Stimulated activated CD4-positive, alpha-beta T cell treated with anti-CD3 and anti-CD28 coated beads, Interleukin-4, amount 100 ng/mL, for 48 hours (primary cell): Measurements from ENCODE around the gene VPS41.
"Not testable (repeated sequence)": the region's sequence is repeated elsewhere in the genome, so short reads cannot be mapped to it uniquely, and the experiment has no call there.

ENCODE experiments used
- DNase-seq, 2 donors: peaks; one replicate each; pipeline ENCODE4 v3.0.0-alpha.2; 2020; ENCODE audit warnings: low read depth in 2 of 2

VPS41 gene

DNA sequence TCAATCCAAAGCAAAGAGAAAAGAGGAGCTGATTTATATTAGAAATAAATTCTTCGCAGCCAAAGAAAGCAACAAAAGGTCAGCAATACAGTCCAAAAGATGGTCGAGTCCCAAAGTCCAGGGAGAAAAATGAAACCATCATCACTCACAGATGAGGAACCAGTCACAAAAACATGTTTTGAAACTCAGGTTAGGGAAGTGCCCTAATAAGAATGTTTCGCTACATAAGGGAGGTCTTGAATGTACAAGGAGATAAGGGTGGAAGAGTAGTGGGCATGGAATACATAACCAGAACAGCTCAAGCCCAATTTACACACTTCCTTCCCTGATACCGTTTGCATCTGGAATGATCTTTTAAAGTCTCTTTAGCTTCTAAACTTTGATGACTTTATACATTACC lies 53.6 kb downstream of the VPS41 start:
- no peak for DNase-seq

DNA sequence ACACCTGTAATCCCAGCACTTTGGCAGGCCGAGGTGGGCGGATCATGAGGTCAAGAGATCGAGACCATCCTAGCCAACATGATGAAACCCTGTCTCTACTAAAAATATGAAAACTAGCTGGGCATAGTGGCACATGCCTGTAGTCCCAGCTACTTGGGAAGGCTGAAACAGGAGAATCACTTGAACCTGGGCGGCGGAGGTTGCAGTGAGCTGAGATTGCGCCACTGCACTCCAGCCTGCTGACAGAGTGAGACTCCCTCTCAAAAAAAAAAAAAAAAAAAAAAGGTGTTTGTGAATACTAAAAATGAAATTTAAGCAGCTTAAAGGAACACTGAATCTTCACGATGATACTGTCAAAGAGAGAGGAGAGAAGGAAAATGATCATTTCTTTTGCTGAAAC lies 54.0 kb downstream of the VPS41 start:
- DNase-seq, result not testable (repeated sequence)

DNA sequence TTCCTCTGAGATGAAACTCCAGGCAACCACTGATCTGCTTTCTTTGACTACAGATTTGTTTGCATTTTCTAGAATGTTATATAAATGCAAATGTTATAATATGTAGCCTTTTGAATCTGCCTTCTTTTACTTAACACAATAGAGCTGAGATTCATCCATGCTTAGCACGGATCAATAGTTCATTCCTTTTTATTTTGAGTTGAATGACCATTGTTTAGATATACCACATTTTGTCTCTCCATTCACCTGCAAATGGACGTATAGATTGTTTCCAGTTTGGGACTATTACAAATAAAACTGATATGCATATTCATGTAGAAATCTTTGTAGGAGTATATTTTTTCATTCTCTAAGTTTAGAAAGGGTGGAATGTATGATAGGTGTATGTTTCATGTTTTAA lies 57.7 kb downstream of the VPS41 start:
- no peak for DNase-seq

DNA sequence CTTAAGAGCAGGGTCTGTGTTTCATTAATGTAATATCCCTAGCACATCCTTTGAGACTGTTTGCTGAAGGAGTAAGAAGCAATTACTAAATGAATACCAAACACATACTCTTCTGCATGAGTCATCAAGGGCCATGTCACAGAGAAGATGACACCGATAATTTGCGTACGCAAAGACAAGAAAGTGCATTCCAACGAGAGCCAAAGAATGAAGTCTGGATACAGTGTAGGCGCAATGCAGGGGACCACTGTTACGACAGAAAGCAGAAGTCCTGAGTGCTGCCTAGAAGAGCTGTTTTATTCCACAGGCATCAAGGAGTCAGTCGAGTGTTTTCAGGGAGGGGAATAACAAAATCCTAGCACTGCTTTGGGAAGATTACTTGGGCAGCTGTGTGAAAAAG lies 62.7 kb downstream of the VPS41 start:
- no peak for DNase-seq

DNA sequence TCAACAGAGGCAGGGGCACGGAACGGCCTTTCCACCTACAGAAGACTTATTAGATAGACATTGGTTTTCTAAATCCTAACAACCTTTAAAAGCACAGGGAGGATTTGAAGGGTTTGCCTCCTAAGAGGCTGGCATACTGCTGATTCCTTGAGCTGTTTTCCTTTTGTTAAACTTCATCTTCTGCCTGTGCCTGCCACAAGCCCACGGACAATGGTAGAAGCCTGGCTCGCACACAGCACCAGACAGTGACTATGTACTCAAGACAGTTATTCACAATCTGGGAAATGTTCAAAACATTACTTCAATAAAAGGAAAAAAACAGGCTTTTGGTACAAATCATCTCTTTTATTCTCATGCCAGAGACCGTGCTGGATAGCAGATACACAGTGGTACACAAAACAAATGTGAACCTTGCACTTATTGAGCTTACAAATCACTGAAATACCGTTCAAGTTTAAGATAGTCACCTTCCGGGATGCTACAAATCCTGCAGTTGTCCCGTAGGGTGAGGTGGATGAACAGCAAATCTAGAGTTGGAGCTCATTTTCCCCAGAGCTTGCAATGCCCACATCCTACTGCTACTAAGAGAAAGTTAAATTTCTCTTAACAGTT lies 63.9 kb downstream of the VPS41 start:
- no peak for DNase-seq

DNA sequence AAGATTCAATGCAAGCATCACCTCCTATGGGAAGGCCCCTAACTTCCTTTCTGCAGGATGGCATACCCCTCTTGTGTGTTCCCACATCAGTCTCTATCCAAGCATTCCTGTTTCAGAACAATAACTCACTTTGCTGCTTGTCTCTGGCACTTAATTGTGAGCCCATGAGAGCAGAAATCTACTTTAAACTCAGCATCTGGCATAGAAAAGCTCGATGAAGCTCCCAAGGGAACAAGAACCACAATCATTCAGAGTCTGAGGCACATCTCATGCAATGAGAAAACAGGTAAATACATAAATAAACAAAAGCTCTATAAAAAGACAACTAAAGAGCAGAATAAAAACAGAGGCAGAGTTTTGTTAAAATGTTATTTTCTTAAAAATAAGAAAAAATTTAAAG lies 66.2 kb downstream of the VPS41 start:
- no peak for DNase-seq

DNA sequence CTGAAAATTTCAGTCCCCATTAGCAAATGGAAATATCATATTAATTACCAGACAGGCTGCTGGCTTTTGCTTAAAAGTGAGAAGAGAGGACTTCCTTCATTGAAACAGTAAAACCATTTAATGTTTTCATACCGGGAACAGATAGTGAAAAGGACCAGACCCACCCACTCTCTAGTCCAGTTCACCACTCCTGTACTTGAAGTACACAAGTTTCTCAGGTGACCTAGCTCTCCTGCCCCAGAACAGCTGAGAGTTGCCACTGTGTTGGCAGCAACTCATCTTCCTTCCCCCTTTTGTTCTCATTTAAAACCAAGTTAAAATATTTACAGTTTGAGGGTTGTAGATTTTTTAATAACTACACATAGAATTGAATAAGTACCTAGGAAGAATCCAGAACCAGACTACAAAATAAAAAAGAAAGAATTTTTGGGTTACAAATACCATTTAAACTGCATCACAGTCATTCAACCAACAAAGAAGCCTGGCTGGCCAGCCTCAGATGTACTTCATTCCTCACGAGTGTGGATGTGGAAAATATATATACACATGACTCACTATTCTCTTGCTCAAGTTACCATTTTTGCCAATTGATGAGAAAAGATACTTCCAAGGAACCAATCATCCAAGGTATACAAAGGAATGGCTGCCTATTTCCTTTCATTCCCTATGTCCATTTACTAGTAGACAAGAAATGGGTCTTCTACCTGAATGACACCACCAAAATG lies 68.1 kb downstream of the VPS41 start:
- DNase-seq, result no peak

DNA sequence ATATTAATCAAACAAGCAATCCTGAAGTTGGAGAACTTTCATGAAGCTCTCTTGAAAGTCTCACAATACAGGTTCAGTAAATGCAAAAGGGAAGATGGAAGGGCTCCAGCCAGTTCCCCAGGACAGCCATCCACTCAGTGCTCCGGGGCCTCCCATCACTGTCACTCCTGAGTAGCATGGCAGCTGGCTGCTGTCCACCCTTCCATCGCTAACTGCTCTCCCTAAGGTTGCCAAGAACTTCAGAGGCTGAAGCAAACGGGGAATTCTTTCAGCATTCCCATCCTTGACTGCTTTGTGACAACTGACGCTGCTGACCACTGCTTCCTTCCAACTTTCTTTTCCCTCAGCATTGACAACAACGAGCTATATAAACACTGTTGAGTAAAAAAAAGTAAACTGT lies 69.1 kb downstream of the VPS41 start:
- DNase-seq, result no peak

DNA sequence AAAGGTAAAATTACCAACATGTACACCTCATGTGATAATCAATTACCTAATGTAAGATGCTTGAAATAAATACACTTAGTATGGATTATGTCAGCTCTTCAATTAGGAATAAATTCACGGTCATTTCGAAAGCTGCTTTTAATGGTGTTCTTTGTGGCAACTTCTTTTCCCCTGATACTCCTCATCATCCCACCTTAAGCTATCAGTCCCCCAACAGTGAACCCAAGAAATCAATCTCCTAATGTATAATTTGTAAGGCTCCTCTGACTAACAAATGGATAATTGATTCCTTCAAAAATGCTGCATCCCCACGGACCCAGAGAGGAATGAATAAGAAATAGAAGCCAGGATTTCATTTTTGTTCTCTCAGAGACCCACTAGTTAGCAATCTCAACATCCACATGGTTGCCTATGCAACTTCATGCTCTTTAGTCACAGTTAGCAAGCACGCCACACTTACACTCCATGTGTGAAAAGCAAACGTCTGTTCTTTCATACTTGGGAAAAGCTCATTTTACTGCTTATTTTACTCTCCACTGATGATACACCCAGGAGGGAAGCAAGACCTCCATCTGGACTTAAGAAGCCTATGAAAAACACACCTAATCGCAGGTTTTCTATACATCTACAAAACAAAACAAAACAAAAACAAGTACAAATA lies 70.1 kb downstream of the VPS41 start:
- no peak for DNase-seq

DNA sequence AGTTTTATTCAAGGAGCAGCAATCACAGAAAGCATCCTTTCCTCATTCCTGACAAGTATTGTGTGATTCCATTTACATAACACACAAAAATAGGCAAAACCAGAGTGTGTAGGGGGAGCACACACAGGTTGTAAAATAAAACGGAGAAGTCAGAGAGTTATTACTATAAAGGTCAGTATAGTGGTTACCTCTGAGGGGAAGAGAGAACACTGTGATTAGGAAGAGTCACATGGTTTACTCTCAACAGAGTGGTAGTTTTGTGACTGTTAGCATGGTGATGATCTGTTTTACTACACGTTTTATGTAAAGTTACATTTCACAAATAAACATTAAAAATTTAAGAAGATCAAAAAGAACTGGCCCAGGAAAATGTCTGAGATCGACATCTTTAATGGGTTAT lies 74.6 kb downstream of the VPS41 start:
- DNase-seq, result no peak

DNA sequence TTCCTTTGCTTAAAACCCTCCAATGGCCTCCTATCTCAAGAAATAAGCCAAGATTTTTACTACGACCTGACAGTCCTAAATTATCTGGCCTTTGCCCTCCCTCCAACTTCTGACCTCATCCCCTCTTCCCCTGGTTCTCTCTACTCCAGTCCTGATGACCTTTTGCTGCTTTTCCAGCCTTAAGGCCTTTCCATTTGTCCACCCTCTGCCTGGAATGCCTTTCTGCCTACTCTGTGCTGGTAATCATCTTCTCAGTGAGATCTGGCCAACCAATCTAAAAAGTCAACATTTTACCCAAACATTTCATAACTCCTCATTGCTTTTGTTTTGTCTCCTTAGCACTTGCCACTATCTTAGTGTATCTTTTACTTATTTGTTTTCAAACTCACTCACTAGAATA lies 75.7 kb downstream of the VPS41 start:
- no peak for DNase-seq

DNA sequence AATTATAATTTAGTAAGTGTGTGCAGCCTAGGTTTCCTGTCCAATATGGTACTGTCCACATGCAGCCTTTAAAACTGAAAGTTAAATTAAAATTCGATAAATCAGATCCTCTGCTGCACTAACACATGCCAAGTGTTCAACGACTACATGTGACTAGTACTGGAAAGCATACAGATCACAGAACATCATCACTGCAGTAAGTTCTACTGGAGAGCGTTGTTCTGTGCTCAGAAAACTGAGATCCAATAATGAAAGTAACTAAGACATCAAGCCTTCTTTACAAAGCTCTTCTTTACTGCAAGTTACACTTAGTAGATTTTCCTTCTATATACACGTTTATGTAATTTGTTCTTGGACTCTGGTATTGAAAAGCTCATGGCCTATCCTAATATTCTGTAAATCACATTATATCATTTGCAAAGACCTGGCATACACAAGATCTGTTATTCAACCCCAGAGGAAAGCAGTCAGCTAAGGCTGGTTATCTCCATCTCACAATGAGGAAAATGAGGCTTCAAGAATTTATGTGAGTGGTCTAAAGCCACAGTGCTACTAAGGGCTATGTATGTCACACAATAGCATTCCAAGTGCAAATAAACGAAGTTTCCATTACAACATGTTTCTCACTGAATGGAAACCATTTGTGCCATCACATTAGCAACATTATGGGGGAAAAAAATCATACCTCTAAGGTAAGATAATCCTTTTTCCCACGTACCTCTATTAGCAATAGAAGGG lies 77.6 kb downstream of the VPS41 start:
- DNase-seq, result no peak

DNA sequence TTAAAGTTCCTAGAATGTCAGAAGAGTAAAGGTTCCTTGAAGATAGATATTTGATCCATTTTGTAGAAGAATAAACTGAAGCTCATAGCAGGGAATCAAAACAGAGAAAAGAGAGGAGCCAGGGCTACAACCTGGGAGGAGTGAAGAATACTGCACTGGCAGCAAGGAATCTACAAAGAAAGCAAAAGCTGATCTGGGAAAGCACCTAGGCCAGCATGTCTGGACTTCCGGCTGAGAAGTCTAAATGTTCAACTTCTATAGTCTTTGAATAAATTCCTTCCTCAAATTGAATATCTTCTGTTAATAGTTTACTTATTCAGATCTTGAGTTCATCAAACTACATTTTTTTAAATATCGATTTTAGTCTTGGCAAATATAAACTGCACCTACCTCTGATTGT lies 78.2 kb downstream of the VPS41 start:
- no peak for DNase-seq

DNA sequence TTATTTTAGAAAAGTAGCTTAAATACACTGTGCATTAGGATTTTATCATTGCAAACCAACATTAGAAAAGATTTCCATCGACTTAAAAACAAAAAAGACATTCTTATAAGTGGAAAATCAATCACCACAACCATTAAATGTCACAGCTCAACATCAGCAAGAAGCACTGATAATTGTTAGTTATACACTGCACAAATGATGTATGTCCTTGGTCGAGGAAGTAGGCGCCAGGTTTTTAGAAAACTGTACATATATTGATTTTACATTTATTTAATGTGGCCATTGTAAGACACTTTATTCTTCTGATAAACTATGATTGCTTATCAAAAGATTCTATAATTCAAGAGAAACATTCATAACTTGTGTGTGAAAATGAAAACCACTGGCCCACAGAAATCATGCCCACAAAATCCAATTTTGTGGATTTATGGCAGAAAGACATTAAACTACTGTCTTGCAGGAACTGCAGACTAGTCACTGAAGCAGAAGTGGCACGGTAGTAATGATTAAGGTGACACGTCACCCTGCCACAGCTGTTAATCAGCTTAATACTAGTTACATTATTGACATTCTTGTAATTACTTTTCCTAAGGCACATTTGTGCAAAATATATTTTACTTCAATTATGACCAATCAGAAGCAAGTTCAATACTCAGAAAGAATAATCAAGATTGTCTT lies 79.4 kb downstream of the VPS41 start:
- DNase-seq, result no peak

DNA sequence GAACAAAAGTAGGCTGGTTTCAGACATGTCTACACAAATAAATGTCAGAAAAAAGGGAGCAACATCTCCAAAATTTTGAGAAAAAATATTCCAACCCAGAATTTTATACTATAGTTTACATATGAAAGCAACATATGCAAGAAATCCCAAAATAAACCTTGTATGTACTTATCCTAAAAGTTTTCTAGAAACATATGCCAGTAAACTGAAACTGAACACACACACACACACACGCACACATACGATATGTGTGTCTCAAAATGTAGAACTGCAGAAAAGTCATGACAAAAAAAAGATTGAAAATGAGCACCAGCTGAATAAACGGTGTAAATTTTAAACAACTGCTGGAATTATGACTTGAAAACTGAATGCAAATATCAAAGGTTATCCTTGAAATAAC lies 81.0 kb downstream of the VPS41 start:
- no peak for DNase-seq

DNA sequence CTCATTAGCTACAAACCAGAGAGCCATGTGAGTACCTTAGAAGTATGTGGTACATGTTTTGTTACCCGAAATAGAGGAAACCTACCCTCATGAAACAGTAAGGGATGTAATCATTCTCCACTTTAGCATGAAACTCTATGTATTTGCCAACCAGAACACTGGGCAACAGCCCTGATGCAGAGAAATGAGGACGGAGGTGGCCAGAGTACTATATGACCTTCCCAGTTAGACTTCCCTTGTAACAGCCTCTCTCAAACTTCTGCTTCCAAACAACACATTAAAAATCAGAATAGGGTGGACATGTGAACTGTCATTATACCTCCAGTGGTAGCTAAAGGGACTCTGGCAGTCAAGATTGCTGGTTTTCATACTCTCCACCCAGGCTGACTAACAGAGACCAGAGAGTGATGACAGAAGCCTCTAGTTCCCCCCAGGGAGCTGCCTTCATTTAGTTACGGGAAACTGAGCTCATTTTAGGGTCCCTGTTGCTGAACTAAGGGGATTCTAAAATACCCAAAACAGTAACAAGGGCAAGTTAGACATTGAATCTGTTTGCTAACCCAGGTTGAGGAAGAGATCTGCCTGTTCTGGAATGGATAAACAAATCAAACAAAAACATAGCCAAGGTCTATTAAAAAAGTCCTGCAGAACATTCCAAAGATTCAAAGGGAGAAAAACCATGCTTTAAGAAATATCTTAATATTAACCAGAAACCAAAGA lies 83.1 kb downstream of the VPS41 start:
- no peak for DNase-seq

DNA sequence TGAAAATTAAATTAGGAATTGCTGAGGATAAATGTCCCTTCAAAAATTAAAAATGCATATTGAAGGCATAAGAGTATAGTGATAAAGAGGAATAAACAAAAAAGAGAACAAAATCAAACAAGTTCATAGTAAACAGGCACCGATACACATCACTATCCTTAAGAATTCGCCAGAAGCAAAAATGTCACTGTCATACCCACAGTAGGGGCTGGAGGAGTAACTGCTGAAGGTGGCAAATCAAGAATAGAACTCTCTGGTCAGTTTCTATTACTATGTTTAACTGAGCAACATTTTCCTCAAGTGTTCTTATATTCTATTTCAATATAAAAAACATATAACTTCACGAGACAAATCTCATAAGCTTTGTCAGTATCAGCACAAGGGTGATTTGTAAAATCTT lies 84.0 kb downstream of the VPS41 start:
- no peak for DNase-seq

DNA sequence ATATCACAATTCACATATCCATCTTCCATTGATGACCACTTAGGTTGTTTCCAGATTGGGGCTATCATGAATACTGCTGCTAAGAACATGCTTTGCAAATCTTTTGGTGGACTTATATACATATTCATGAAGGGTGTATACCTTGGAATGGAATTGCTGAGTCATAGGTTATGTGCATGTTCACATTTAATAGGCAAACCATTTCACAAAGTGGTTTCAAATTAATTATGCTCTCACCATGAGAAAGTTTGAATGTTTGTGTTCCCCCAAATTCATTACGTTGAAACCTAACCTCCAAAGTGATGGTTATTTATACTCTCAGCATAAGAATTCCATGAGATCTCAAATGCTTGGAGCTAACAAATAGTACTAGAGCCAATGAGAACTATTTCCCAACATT lies 86.4 kb downstream of the VPS41 start:
- no peak for DNase-seq

DNA sequence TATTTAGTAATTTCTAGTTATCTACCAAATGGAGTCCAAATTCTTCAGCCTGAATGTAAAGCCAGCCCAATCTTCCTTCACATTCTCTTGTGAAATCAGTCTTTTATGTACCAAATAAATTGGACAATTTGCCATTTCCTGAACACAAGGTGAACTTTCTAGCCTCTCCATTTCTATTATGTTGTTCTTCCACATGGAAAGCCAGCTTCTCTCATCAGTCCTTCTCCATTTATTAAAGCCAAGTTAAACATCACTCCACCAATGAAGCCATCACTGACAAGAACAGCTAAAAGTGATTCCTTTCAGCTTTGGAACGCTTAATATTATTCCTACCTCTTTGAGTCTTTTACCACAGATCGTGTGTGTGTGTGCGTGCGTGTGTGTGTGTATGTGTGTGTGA lies 88.4 kb downstream of the VPS41 start:
- no peak for DNase-seq

DNA sequence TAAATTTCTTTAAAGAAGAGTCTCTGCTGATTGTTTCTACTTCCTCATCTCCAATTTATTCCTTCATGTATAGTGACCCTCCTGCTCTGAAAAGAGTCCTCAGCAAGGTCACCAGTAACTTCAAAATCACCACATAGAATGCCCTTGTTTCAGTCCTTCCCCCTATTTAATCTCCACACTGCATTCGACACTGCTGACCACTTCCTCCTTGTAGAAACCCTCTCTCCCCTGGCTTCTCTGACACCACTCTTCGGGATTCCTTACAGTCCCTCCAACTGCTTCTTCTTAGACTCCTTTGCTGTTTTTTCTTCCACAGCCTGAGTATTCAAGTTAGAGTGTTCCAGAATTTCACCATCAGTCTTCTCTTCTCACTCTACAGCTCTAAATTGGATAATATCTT lies 89.5 kb downstream of the VPS41 start:
- no peak for DNase-seq

DNA sequence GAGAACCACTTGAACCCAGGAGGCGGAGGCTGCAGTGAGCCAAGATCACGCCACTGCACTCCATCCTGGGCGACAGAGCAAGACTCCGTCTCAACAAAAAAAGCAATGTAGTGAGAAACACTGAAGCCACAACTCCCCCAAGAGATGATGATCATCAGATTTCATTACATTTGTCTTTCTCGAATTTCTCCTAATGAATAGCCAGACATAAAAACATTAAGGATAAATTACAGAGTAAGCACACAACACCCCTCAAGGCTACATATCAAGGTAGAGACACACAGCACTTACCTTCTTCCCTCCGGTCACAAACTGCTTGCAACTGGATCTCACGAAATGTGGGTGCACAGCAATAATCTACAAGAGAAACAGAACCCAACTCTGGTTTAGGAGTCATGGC lies 91.5 kb downstream of the VPS41 start:
- no peak for DNase-seq

DNA sequence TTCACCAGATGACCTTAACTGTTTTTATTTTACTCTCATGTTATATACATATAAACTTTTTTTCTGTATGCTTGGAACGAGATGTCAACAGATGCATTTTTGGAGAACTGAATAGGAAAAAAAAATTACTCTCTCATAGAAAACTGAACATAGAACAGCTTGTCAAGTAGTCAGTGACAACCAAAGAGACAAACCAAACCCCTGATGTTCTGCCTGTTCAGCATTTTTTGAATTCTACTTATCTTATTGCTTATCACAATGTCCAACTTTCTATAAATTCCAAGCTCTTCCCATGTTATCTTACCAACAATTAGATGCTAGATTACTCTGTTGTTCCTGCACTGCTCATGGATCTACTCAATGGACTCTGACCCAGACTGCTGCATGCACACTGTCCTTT lies 95.2 kb downstream of the VPS41 start:
- DNase-seq, result no peak
